Gastroesophageal sphincter (tissue), 4 donors: ENCODE measurements around the gene USP17L30. TPM values are rescaled to one million over a fixed set of nuclear protein-coding genes. Genes with fewer than 3 reads are reported as not detected.
A peak's percentile ranks its signal among the peaks of the same experiment; 100 is the strongest.
"Not testable (repeated sequence)": the region's sequence is repeated elsewhere in the genome, so short reads cannot be mapped to it uniquely, and the experiment has no call there.

ENCODE experiments used
- ATAC-seq: fragments of 150-250 bp; one replicate; pipeline ENCODE4 v1.9.1; 2016; ENCODE audit warnings: mild to moderate bottlenecking, moderate library complexity
- H3K27ac ChIP-seq, 4 donors: fragments of 200-600 bp; sonication (generic) in 3 of 4; 1 replicate in 3 of 4; 2 replicates in 1 of 4; pipeline ENCODE4 v1.5.1; 2016 to 2019
- H3K27me3 ChIP-seq: fragments of 200-600 bp; sonication (generic); one replicate; pipeline ENCODE4 v1.5.1; 2019
- H3K36me3 ChIP-seq, 2 donors: fragments of 200-600 bp; sonication (generic); one replicate each; pipeline ENCODE4 v1.5.1; 2019; ENCODE audit warnings: control low read depth in 1 of 2
- H3K4me1 ChIP-seq, 3 donors: fragments of 200-600 bp; sonication (generic); 1 replicate in 2 of 3; 2 replicates in 1 of 3; pipeline ENCODE4 v1.5.1; 2016 to 2019; ENCODE audit warnings: control low read depth in 2 of 3
- H3K4me3 ChIP-seq, 2 donors: fragments of 200-600 bp; sonication (generic); one replicate each; pipeline ENCODE4 v1.5.1; 2019; ENCODE audit warnings: mild to moderate bottlenecking in 1 of 2, moderate library complexity in 1 of 2
- H3K9me3 ChIP-seq, 3 donors: fragments of 200-600 bp; sonication (generic); one replicate each; pipeline ENCODE4 v1.5.1; 2017 to 2019; ENCODE audit warnings: control low read depth in 2 of 3
- CTCF ChIP-seq, 4 experiments: fragments of 200-600 bp in 2 of 4; fragments of 450-650 bp in 2 of 4; sonication (generic) in 1 of 4; IDR thresholded peaks; one replicate each; pipeline ENCODE4 v1.5.1; 2017 to 2019; ENCODE audit warnings: antibody characterized with exemption in 4 of 4, mild to moderate bottlenecking in 2 of 4, moderate library complexity in 2 of 4
- EP300 ChIP-seq: sonication (generic); formaldehyde crosslinking; IDR thresholded peaks from one replicate; pipeline ENCODE4 v1.6.1; 2017; ENCODE audit warnings: antibody characterized with exemption, mild to moderate bottlenecking
- POLR2A ChIP-seq, 2 donors: fragments of 450-650 bp; IDR thresholded peaks; one replicate each; pipeline ENCODE4 v1.6.1; 2017; ENCODE audit warnings: antibody characterized with exemption in 2 of 2, mild to moderate bottlenecking in 2 of 2, moderate library complexity in 1 of 2
- POLR2AphosphoS5 ChIP-seq: sonication (generic); formaldehyde crosslinking; IDR thresholded peaks from one replicate; pipeline ENCODE4 v1.6.1; 2017; ENCODE audit warnings: antibody characterized with exemption
- WGBS, 2 donors: methylation state at CpG; one replicate each; pipeline ENCODE4 v1.1.5; 2018; ENCODE audit warnings: low coverage in 1 of 2; 5-methylcytosine and 5-hydroxymethylcytosine counted together
- small RNA-seq, 4 donors: library from RNA; depleted of rRNA; stranded (forward); fragments of <200 nt; gene quantifications; one replicate each; pipeline ENCODE3, GENCODE V24; 2016
- total RNA-seq, 4 donors: library from RNA; depleted of rRNA; stranded (reverse); fragments of >200 nt; gene quantifications; one replicate each; pipeline ENCODE4 v1.1.0, GENCODE V29; 2016

USP17L30 gene
- total RNA-seq, 4 donors from 2014 or later, result not detected

- H3K4me3 ChIP-seq, result peak overlapping the region; percentile 32 to 49
- H3K27ac ChIP-seq, H3K27me3 ChIP-seq, H3K36me3 ChIP-seq, ATAC-seq, H3K4me1 ChIP-seq, H3K9me3 ChIP-seq: not testable (repeated sequence)
- TF ChIP-seq CTCF (IDR thresholded peaks at IDR 0.05), result peak; percentile 31 to 75 (median 36)
- 8% methylated on average over 4 of the region's 36 CpGs; no CpG with 5 or more reads in 1 of the 2 donors for WGBS, 2 donors
Observed at GRCh38 chr4:9381012-9381534, 18.1 kb downstream of the USP17L30 start.

- TF ChIP-seq CTCF (IDR thresholded peaks at IDR 0.05), result no peak
- no peak for TF ChIP-seq POLR2AphosphoS5
- TF ChIP-seq EP300, result no peak
- TF ChIP-seq POLR2A (IDR thresholded peaks at IDR 0.05), result no peak
Observed at GRCh38 chr4:9384126-9384525, 21.2 kb downstream of the USP17L30 start.

GRCh38 chr4:9389001-9389400 lies 26.1 kb downstream of the USP17L30 start:
- ATAC-seq, H3K9me3 ChIP-seq, H3K36me3 ChIP-seq, H3K4me3 ChIP-seq, H3K27ac ChIP-seq, H3K27me3 ChIP-seq, H3K4me1 ChIP-seq: not testable (repeated sequence)
- 8 to 18% methylated on average over 2 of the region's 2 CpGs for WGBS, 2 donors

More at GRCh38 chr4:9384126-9384525, 21.2 kb downstream of the USP17L30 start:
- WGBS, 2 donors, result 80 to 86% methylated on average over 1 of the region's 1 CpG
- Histone ChIP-seq H3K27ac (no peak overlapping the region), H3K9me3 (no peaks in the 10 kb centered on the region), H3K36me3 (no peaks in the 10 kb centered on the region), H3K4me3 (no peak overlapping the region), H3K4me1 (peaks cover 0 to 6% (median 0%) of the 10 kb centered on the region in 3 donors), H3K27me3 (no peaks in the 10 kb centered on the region)
- no peak for ATAC-seq

- H3K27ac ChIP-seq, H3K36me3 ChIP-seq, ATAC-seq, H3K27me3 ChIP-seq, H3K4me1 ChIP-seq, H3K4me3 ChIP-seq, H3K9me3 ChIP-seq: not testable (repeated sequence)
- WGBS, 2 donors, result 49 to 60% methylated on average over 1 to 2 of the region's 2 CpGs
Observed at GRCh38 chr4:9405774-9406173, 42.8 kb downstream of the USP17L30 start.

GRCh38 chr4:9406491-9406890 lies 43.6 kb downstream of the USP17L30 start:
- H3K27me3 ChIP-seq, H3K9me3 ChIP-seq, H3K4me1 ChIP-seq, H3K27ac ChIP-seq, ATAC-seq, H3K36me3 ChIP-seq, H3K4me3 ChIP-seq: not testable (repeated sequence)
- WGBS, 2 donors, result 70 to 92% methylated on average over 2 to 3 of the region's 3 CpGs

GRCh38 chr4:9409793-9410192 lies 46.9 kb downstream of the USP17L30 start:
- no peaks in the 10 kb centered on the region for H3K27me3 ChIP-seq
- peaks cover 0 to 8% (median 0%) of the 10 kb centered on the region in 3 donors for H3K9me3 ChIP-seq
- TF ChIP-seq POLR2AphosphoS5, result no peak
- H3K36me3 ChIP-seq, result no peaks in the 10 kb centered on the region
- ATAC-seq, result no peak
- no peak overlapping the region for H3K4me3 ChIP-seq
- no peaks in the 10 kb centered on the region for H3K4me1 ChIP-seq
- no peak overlapping the region for H3K27ac ChIP-seq
- no CpG with 5 or more reads among the region's 13 CpGs for WGBS, 2 donors

Small RNA genes within 50 kb of the gene (small RNA-seq; reads per million reads assigned to genes)
- 0 reads per million in 4 donors for gene RNA5SP153

Other genes with a start within 250 kb of the USP17L30 start
- not detected for gene FAM90A26, start 192.7 kb upstream of the USP17L30 start, total RNA-seq
- gene USP17L10, start 152.5 kb upstream of the USP17L30 start, total RNA-seq, result not detected
- not detected for gene USP17L11, start 147.7 kb upstream of the USP17L30 start, total RNA-seq
- gene USP17L12, start 143.0 kb upstream of the USP17L30 start, total RNA-seq, result not detected
- gene USP17L13, start 138.2 kb upstream of the USP17L30 start, total RNA-seq, result not detected
- gene USP17L15, start 128.7 kb upstream of the USP17L30 start, total RNA-seq, result not detected
- gene USP17L17, start 119.2 kb upstream of the USP17L30 start, total RNA-seq, result not detected
- gene USP17L18, start 114.5 kb upstream of the USP17L30 start, total RNA-seq, result not detected
- not detected for gene USP17L19, start 109.8 kb upstream of the USP17L30 start, total RNA-seq
- gene USP17L20, start 105.0 kb upstream of the USP17L30 start, total RNA-seq, result not detected
- gene USP17L21, start 100.3 kb upstream of the USP17L30 start, total RNA-seq, result not detected
- gene USP17L22, start 95.5 kb upstream of the USP17L30 start, total RNA-seq, result not detected
- gene USP17L24, start 38.0 kb upstream of the USP17L30 start, total RNA-seq, result not detected
- gene USP17L25, start 33.2 kb upstream of the USP17L30 start, total RNA-seq, result not detected
- gene USP17L26, start 28.5 kb upstream of the USP17L30 start, total RNA-seq, result not detected
- not detected for gene USP17L5, start 23.7 kb upstream of the USP17L30 start, total RNA-seq
- gene USP17L27, start 19.0 kb upstream of the USP17L30 start, total RNA-seq, result not detected
- gene USP17L28, start 14.2 kb upstream of the USP17L30 start, total RNA-seq, result not detected
- not detected for gene USP17L29, start 9.5 kb upstream of the USP17L30 start, total RNA-seq
- not detected for gene DEFB131A, start 81.3 kb downstream of the USP17L30 start, total RNA-seq